IPS DF 4.7 (cell line): ENCODE measurements around the gene MBNL1.
"Not testable (repeated sequence)": the region's sequence is repeated elsewhere in the genome, so short reads cannot be mapped to it uniquely, and the experiment has no call there.

Source experiments
- DNase-seq: peaks from one replicate; pipeline ENCODE4 v3.0.0-alpha.2; 2013; ENCODE audit warnings: low spot score; ENCODE audit errors: extremely low read depth

The MBNL1 gene

DNA sequence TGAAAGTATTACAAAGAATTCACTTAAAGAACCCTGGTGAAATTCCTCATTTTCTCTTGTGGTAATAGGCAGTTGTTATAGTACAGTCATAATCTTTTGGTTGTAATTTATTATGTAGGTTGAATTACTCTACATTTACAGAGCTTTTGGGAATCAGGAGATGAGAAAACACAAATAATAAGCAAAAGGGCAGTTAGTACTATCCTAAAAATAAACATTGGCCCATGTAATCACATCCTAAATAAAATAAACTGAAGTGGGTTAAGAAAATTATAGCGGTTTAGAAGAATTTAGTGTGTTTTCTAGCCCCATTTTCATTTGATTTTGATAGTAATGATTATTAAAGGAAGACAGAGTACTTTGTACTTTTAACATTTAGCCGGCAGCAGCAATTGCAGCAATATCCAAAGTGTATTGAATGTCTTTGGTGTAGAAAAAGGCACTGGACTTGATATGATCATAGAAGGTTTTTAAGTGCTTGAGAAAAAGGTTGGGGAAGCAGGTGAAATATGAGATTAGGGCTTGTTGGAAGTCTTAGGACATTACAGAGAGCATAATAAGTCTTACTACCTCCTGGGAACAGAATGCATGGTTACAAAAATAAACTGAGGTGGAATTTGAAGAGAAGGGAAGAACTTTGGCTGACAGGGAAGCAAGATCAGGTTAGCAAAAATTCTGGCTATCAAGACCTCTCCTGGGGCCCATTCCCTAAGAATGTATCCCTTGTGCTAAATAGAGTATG, 79.9 kb downstream of the MBNL1 start:
- DNase-seq, result no peak

DNA sequence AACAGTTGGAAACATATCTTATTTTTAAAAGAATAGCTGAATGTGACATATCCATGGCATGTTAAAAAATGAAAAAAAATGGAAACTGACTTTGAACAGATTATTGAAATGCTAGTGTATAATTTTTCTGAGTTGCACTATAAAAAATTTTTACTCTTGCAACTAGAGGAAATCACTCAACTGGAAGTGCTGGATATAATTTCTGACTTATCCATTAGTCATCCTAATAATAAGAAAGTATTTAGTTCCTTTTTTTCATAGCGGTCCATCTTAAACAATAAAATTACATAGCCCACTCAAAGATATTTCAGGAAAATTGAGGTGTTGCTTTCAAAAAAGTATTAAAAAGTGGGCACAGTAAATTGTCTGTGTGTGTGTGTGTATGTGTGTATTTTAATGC, 80.7 kb downstream of the MBNL1 start:
- DNase-seq, result no peak

- DNase-seq, result no peak
Measured at GRCh38 chr3:152350139-152350538, 81.4 kb downstream of the MBNL1 start.

DNA sequence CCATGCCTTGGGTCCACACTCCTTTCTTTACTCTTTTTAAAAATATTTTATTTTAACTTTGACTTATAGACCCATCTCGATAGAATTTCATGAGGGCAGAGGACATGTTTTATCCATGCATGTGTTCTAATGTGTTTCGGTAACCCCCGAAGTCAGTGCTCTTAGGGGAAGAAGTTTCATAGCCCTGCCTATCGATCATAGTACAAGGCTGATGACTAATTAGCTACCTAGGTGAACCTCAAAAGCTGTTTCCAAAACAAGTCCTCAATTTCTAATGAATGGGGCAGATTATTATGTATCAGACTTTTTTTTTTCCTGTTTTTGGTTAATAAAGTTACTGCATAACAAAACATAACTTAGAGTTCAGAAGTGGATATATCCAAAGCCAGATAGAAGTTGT, 82.0 kb downstream of the MBNL1 start:
- DNase-seq, result no peak

DNA sequence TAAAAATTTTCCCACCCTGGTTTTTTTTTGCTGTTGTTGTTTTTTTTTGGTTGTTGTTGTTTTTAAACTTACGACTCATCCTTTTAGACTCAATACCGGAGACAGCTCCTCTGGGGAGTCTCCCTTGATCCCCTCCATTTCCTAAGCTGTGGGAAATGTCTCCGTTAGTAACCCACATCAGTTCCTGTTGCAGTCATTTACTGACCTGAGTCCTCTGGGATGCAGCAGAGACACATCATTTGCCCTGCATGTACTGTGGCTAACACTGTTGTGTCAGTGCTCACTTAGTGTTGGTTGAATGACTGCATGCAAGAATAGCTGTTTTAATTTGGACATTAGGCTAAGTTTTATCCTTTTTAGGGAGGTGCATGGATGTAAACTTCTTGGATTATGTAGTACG, 83.8 kb downstream of the MBNL1 start:
- no peak for DNase-seq

- no peak for DNase-seq
Measured at GRCh38 chr3:152353578-152353977, 84.8 kb downstream of the MBNL1 start.

DNA sequence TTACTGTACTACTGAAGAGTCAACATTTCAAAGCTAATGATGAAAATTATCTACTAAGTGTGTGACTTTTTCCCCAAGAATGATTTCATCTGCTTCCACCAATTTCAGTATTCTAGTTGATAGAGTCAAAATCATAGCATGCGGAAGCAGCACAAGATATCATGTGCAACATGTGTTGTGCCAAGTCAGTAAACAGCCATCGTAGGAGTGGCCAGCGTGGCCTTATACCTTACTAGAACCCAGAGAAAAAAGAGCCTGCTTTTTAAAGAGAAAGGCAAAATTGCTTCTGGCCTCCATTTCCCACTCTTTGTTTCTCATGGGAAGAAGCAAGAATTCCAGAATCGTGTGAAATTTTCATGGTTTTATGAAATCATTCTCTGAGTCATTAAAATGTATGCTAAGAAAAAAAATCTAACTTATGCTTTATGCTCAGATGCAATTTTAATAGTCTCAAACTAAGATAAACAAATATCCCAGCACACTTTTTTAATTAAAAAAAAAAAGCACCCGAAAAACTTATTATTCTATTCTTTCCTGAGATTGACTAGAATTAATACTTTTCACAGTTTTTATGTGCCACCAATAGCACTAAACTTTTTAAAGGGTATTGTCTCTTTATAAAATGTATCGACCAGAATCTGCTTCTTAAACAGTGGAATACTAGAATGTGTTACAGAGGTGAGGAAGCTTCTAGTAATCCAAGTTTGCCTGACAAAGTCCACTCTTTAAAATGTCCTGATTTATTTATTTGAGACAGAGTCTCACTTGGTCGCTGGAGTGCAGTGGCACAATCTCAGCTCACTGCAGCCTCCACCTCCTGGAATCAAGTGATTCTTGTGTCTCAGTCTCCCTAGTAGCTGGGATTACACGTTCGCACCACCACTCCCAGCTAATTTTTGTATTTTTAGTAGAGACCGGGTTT, 87.3 kb downstream of the MBNL1 start:
- DNase-seq, result no peak

- no peak for DNase-seq
Measured at GRCh38 chr3:152356870-152357276, 88.1 kb downstream of the MBNL1 start.

DNA sequence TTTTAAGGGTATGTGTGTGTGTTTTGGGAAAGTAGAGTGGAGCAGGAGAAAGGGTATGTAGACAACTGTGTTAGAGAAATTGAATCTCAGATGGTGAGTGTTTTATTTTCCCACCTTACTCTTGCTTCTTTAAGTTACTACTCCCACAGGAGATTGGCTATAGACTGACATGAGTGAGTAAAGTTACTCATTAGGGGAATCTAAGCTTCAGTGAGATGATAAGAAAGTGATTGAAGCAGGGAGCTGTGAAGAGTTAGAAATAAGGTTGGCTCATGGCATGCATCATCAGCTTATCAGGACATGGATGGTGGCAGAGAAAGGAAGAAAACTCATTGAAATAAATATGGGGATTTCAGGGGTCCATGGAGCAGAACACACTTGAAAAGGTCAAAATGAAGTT, 88.9 kb downstream of the MBNL1 start:
- no peak for DNase-seq

DNA sequence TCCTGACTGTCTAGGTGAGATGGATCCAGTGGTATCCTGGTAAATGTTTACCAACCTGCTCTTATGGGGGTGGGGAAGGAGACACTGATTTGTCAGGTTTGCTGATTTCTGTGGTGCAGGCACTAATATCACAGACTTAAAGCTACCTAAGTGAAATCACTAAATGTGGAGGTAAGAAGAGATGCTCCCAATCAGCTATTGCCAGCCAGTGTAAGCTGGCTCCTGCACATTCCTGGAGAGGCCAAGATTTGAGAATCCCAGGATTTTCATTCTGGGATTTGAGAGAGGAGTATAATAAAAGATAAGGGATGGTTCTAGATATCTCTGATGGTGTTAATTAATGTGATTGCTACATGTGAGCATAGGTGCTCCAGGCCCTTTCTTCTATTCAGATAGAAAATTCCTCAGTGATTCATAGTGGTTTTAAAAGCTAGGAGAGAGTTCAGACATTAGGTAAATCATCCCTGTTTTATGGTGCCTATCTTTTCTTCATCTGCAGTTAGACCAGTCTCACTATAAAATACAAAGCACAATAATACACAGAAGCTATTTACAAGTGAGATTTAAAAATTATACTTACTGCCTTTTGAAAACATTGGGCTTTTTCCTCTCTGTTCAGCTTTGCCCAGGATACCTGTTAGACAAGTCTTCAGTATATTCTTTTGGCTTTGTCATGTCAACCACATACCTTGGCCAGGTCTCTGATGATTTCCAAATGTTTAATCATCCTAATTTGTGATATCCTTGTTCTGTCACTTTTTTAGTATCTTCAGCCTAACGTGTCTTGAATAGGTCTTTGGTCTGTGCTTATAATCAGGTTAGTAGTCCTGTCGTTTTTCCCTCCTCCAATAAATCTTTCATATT, 90.9 kb downstream of the MBNL1 start:
- no peak for DNase-seq

- DNase-seq, result no peak
Measured at GRCh38 chr3:152360302-152360701, 91.6 kb downstream of the MBNL1 start.

DNA sequence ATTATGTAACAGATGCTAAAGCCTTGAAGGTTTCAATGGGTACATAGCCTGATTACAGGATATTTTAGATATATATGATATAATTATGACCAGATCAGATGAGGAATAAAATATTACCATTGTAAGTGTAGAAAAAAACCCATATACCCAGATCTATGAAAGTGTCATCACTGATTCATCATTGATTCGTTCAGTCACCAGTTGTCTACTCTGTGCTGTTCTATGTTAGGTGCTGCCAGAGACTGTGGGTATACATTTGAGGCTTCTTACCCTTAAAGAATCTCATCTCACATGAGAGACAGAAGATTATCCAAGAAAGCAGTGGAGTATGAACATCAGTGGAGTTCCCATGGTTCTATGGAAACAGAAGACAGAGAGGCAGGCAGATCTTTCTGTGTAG, 92.2 kb downstream of the MBNL1 start:
- no peak for DNase-seq

GRCh38 chr3:152362086-152362485, 93.4 kb downstream of the MBNL1 start:
- DNase-seq, result no peak

GRCh38 chr3:152364237-152364636, 95.5 kb downstream of the MBNL1 start:
- no peak for DNase-seq

DNA sequence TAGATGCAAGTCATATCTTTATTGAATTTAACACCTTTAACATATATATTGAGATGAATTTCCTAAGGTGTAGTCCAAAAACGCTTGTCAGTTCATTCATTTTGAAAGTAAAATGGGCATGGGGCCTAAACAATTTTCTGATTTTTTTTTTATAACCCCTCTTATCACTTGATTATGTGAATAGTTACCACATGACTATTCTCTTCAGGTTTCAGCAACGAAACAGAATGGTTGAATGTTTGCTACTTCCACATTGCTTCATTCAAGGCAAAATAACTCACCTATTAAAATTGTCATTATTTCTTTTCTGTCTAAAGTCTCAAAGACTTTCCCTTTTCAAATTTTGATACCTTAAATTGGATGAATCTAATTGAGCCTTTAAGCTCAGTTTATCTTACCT, 96.4 kb downstream of the MBNL1 start:
- no peak for DNase-seq

DNA sequence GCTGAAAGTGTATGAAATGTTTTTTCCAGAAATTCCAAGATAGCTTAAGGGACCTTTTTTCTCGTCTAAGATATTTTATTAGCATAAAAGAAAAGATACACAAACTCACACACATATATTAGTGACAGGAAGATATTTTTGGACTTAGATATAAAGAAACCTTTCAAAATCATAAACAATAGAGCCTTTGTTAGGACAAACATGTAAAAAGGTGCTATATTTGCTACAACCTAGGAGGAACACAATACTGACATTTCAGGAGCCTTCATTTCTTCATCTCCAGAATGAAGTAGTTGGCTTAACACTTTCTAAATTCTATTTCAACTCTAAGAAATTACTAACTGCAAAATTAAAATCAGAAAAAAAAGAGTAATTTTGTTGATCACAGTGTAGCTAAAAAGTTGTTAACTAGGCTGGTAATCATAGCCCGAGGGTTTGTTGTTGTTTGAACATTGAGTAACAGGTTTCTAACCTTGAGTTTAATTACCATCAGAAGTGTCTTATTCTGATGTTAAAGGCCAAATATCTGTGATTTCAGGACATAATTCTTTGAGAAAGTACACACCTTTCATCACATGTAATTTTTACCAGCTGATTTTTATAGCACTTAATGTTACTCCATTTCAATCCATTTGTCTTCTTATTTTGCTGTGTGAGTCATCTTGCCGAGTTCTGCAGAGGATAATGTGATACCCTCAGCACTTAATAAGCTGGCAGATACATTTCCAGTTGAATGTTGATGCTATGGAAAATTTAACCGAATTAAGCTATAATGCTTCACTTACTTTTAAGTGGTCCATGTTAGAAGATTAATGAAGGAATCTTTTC, 97.3 kb downstream of the MBNL1 start:
- DNase-seq, result no peak

- not testable (repeated sequence) for DNase-seq
Measured at GRCh38 chr3:152367192-152367591, 98.5 kb downstream of the MBNL1 start.

GRCh38 chr3:152372633-152373032, 103.9 kb downstream of the MBNL1 start:
- DNase-seq, result not testable (repeated sequence)

- no peak for DNase-seq
Measured at GRCh38 chr3:152373379-152373778, 104.7 kb downstream of the MBNL1 start.

- no peak for DNase-seq
Measured at GRCh38 chr3:152374262-152374990, 105.7 kb downstream of the MBNL1 start.
